ENCODE measurements around the gene TMEM151B.

Gene TMEM151B

DNA sequence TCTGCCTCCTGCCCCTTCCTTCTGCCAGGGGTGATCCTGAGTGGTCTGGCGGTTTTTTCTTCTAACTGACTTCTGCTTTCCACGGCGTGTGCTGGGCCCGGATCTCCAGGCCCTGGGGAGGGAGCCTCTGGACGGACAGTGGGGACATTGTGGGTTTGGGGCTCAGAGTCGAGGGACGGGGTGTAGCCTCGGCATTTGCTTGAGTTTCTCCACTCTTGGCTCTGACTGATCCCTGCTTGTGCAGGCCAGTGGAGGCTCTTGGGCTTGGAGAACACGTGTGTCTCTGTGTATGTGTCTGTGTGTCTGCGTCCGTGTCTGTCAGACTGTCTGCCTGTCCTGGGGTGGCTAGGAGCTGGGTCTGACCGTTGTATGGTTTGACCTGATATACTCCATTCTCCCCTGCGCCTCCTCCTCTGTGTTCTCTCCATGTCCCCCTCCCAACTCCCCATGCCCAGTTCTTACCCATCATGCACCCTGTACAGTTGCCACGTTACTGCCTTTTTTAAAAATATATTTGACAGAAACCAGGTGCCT lies 36.6 kb upstream of the TMEM151B start:
- DNase-seq, result no peak

DNA sequence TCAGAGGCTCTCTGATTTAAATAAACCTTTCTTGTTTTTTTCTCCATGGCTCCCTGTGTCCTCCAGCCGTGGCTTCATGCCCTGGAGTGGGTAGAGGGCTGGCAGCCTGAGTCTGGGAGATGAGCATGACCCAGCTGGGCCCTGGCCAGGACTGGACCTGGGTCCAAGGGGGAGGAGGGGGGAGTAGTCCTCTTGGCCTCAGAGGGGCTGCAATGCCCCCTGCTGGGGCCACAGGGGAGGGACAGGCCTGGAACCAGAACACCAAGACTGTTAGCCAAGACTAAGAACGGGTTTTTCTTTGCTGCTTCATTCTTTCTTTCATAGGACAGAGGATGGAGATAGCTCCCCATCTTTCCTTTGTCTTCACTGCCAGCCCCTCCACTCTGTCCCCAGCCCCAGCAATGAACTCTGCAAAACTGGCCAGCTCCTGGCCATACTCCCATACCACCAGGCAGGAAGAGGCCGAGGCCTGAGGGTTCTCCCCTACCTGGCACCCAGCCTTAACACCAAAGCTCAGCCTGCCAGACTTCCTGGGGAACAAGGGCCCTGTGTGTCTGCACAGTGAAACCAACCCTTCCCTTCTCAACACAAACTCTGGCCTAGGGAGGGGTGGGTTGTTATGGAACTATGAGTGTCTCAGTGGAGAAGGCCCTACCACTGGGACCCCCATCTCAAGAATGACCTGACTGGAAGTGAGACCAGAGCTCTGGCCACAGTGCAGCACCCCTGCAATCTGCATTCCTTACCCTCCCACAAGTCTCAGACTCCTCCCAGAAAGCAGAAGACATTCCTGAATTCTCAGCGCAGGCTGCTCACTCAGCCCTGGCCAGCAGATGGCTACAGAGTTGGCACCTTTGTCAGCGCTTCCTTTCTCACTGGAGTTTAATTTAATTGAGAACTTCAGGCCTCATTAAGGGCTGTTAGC lies 35.9 kb upstream of the TMEM151B start:
- DNase-seq, result no peak

DNA sequence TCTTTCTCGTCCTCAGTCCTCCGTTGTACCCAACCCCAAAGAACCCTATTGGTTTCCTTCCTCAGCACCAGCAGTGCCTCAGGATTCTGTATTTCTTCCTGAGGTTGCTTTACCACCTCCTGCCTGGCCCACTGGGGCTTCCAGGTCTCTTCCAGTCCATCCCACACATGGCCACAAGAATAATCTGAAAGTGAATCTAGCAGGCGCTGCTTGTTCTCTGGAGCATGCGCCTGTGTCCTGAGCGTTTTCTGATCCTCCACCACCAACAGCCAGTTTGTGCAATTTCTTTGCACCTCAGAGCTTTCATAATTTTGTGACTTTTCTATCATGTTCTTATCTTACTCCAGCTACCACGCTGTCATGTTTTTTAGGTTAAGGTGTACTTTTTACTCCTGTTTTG lies 35.0 kb upstream of the TMEM151B start:
- no peak for DNase-seq

DNA sequence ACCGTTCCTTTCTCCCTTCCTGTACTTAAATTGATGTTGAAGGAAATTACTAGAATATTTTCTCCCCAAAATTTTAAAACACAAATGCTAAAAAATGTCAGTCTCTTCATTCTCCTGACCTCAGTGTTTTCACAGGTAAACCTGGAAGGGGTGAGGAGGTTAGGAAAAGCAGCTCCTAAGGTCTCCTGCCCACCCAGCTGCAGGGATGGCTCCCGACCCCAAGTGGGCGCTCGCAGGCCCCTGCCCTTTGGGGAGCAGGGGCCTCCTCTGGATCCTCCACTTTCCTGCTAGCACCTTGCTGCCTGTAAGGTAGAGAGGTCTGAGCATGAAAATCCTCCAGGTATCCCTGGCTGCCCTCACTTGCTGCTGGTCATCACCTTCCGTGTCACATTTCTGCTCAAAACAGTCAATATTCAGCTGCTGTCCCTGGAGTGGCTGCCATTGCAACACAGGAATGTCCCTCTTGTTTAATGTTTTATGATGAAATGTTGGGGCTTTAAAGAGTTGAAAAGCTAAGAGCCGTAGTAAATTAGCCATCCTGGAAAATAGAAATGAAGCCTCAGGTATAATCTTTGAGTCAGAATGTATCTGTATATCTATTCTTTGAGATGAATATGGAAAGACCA lies 34.2 kb upstream of the TMEM151B start:
- DNase-seq, result no peak

DNA sequence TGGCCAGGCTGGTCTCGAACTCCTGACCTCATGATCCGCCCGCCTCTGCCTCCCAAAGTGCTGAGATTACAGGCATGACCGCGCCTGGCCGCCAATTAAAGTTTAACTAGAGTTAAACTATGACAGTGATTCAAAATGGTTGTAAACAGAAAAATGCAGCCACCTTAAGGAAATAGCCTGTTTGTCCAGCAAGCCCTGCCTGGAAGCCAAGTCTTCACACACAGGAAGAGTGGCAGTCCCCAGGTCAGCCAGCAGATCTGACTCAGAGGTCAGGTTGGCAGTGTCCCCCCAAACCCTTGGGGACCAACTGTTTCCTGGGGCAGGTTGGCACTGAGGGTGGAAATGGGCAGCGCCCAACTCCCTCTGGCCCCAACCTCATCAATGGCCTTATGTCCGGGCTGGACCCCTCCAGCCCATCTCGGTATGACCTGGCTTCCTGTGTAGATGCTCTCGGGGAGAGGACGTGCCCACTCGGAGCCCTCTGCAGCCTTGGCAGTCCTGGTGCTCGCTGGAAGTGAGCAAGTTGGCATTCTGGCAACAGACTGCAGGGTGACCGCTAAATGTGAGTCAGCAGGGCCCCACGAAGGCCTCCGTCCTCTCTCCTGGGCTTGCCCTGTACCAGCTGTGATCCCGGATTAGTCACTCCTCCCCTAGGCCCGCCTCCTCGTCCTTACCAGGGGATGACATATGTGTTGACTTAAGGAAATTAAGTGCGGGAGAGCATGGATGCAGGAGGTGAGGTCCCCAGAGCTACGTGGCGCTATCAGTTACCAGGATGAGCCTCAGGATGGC lies 33.0 kb upstream of the TMEM151B start:
- peak; percentile 30 for DNase-seq

DNA sequence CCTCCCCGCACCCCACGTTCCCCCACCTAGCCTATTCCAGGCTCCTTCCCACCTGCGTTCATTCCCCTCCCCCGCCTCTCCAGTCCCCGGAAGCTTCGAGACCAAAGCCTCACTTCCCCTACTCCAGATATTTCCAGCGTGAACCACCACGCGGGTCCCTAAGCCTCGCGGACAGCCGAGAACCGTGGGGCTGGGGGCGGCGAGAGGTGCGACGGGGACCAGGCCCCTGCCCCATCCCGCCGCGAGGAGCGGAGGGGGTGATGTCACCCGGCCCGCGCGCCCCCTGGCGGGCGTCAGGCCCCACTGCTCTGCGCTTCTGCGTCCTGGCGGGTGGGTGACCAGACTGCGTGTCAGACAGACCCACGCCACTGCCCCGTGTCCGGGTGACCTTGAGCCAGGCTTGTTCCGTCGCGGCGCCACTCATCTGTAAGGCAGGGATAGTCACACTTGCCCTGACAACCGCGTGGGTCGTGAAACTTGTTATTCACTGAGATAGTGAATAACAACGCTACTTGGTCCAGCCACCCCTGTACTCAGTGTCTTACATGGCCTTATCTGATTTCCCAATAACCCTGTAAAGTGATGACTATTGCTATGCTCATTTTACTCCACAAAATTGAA lies 32.3 kb upstream of the TMEM151B start:
- peak; percentile 29 for DNase-seq

DNA sequence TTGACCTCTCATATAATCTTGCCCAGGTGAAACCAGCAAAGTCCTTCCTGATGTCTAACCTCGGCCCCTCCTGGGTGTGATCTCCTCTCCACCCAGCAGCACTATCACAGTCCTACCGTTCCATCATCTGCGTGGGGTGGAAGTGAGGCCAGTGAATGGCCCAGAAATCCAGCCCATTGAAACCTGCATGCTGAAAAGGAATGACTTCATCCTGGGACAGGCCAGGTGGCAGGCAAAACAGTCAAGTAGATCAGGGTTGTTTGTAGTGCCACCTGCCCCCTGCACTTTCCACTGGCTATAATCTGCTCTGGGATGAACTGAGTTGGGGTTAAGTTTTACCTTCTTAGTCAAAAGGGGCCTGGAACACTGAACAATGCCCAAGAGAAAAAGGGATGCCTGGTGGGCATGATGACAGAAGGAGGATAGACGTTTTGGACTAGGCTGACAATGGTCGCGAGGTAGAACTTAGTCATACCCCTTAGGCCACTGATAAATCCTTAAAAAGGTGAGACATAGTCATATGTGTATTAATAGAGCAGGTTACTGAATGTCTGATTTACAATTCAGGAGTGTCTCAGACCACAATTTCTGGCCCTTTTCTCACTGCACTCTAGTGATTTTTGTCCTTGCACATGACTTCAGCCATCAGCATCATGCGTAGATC lies 31.4 kb upstream of the TMEM151B start:
- DNase-seq, result no peak

DNA sequence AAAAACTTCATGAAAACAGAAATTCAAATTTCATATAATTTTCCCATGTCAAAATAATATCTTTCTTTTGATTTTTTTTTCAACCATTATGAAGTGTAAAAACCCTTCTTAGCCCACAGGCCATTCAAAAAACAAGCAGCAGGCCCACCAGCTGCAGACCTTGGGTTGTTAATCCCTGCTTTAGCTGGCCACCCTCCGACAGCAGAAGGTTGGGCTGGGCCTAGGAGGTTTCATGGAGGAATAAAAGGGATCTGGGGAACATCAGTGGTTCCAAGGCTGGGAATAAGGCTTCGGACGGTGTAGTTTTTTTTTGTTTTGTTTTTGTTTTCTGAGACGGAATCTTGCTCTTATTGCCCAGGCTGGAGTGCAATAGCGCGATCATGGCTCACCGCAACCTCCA lies 26.9 kb upstream of the TMEM151B start:
- no peak for DNase-seq

DNA sequence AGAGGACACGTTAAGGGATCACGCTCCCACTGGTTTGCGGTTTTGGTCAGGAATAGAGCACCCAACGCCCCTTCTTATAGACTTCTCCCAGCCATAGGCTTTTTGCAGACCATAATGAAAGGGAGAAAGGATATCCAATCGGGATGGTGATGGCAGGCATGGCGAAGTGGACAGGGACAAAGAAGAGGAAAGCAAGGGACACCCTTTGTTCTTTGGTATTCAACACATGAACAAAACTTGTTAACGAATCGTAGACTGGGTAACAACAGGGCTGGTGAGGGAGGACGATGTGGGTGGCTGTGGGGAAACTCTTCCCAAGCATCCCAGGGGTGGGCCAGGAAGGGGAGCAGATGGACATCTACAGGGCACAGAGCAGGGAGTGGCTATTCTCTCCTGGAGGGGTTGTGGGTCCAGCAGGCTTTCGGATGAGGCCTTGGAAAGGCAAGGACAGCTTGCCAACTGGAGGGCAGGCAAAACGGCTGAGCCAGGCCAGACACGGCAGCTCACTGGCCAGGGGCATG lies 24.8 kb upstream of the TMEM151B start:
- no peak for DNase-seq

DNA sequence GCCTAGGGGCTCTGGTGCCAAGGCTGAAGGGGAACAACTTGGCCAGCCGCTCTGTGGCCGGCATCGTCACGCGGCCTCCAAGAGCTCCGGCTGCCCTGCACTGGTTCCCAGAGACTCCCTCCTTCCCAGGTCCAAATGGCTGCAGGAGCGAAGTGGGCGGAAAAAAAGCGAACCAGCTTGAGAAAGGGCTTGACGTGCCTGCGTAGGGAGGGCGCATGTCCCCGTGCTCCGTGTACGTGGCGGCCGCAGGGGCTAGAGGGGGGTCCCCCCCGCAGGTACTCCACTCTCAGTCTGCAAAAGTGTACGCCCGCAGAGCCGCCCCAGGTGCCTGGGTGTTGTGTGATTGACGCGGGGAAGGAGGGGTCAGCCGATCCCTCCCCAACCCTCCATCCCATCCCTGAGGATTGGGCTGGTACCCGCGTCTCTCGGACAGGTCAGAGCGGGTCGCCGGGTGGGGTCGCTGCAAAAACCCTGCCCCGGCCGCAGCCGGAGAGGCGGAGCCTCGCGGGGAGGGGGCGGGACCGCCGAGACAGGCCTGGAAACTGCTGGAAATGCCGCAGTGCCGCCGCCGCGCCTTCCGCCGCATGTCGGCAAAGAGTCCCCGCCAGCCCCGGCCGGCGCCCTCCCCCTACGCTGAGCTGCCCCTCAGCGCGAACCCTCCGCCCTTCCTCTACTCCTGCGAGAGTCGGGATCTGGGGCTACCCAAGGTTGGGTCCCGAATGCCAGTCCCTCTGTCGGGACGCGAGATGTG lies 24.2 kb upstream of the TMEM151B start:
- DNase-seq, result peak; percentile 75

DNA sequence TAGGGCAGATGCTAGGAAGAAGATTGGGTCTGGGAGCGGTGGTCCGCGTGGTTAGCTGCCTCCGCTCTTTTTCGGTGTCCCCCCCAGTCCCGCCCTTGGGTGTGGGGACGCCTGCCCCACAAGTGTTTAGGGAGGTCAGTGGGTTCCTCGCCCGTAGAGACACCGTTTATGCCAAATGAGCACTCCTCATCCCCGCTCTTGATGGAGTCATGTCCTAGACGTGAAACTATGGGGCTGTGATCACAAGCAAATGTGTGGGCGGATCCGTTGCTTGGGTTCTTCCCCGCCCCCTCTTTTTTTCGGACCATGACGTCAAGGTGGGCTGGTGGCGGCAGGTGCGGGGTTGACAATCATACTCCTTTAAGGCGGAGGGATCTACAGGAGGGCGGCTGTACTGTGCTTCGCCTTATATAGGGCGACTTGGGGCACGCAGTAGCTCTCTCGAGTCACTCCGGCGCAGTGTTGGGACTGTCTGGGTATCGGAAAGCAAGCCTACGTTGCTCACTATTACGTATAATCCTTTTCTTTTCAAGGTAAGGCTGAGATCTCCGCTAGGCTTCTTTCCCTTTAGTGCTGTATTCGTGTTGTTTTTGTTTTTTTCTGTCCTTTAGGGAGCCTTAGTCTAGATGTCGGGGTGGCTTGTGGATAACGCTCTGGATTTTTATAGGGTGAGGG lies 23.4 kb upstream of the TMEM151B start, which contains the start of gene HSP90AB1:
HSP90AB1 (plus strand) TSS at position 439 of the 675 bp plus-strand sequence. CDS start 1,529 bp downstream, outside the sequence.
- DNase-seq, result no peak

DNA sequence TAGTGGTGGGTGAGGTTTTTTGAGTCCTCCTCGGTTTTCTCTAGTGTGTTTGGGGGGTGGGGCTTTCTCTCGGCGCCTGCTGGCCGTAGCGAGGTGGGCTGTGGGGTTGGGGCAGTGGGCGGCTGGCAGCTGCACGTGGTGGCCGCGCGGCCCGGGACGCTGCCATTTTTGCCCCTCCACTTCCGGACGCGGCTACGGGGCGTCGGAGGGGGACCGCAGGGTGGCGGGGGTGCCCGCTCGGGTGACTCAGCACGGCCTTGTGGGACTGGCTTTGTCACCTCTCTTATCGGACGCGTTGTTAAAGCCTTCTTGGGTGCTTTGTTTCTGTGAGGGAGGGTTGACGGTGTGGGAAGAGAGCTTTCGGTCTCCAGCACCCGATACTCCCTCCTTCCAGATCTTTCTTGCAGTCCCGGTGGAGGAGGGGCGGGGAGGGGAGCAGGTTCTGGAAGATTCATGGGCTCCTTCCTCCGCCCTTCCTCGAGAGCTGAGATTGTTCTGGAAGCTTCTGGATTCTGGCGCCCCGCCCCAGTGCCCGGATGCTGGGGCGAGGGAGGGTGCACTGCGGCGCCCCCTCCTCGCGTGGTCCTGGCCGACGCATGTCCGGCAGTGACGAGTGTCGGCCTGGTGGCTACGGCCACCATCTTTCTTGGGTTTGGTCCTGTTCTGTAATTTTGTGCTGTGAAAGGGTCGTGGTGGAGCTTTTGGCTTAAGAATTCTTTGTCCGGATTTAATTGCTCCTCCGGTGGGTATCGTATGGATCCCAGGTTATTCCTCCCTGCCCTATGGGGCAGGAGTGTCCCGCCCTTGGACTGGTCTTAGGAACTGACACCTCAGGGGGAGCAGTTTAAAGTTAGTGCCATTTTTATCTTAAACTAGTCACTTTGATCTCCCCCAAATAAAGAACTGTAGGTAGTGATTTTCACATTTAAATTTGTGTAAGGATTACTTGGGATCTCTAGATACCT lies 22.6 kb upstream of the TMEM151B start:
- DNase-seq, result no peak

DNA sequence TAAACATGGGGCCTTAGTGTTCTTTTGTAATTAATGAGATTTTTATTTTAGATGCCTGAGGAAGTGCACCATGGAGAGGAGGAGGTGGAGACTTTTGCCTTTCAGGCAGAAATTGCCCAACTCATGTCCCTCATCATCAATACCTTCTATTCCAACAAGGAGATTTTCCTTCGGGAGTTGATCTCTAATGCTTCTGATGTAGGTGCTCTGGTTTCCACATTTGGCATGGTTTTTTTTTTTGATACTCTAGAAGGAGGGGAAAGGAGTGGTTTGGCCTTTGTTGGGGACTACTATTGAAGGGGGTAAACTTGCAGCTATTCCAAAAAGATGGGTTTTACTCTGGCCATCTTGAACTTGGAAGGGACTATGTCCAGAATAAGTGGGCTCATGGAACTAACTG lies 21.7 kb upstream of the TMEM151B start:
- no peak for DNase-seq

DNA sequence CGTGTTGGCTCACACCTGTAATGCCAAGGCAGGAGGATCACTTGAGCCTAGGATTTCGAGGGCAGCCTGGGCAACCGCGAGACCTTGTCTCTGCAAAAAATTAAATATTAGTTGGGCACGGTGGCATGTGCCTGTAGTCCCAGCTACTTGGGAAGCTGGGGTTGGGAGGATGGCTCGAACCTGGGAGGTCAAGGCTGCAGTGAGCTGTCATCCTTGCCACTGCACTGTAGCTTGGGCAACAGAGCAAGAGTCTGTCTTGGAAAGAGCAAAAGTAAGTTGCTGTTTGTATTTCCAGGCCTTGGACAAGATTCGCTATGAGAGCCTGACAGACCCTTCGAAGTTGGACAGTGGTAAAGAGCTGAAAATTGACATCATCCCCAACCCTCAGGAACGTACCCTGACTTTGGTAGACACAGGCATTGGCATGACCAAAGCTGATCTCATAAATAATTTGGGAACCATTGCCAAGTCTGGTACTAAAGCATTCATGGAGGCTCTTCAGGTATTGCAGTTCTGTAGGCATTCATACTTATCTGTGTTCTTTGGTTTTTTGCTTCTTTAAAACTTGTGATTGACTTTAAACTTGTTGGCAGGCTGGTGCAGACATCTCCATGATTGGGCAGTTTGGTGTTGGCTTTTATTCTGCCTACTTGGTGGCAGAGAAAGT lies 21.0 kb upstream of the TMEM151B start:
- DNase-seq, result no peak

DNA sequence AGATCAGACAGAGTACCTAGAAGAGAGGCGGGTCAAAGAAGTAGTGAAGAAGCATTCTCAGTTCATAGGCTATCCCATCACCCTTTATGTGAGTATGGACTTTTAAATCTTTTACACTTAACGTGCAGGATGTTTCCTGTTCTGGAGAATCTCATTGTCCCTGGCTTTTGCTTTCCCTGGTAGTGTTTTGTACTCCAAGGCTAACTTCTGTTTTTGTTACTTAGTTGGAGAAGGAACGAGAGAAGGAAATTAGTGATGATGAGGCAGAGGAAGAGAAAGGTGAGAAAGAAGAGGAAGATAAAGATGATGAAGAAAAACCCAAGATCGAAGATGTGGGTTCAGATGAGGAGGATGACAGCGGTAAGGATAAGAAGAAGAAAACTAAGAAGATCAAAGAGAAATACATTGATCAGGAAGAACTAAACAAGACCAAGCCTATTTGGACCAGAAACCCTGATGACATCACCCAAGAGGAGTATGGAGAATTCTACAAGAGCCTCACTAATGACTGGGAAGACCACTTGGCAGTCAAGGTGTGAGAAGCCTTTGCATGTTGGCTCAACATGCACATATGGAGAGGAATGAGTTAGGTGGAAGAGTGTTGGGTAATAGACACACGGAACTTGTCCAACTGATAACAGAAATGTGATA lies 20.1 kb upstream of the TMEM151B start:
- DNase-seq, result no peak

DNA sequence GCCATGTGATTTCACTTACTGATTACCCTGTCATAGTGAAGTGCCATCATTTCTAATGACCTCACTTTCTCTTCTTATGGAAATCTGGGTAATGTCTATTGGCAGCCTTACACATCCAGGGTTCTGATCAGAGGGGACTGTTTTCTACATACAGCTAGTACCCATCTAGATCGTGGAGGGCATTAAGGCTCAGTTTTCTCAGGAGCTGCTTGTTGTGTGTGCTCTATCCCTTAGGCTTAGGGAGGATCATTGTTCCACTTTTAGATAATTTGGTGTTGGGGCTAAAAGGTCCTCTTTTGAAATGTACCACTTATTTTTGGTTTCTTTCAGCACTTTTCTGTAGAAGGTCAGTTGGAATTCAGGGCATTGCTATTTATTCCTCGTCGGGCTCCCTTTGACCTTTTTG lies 19.5 kb upstream of the TMEM151B start:
- no peak for DNase-seq

DNA sequence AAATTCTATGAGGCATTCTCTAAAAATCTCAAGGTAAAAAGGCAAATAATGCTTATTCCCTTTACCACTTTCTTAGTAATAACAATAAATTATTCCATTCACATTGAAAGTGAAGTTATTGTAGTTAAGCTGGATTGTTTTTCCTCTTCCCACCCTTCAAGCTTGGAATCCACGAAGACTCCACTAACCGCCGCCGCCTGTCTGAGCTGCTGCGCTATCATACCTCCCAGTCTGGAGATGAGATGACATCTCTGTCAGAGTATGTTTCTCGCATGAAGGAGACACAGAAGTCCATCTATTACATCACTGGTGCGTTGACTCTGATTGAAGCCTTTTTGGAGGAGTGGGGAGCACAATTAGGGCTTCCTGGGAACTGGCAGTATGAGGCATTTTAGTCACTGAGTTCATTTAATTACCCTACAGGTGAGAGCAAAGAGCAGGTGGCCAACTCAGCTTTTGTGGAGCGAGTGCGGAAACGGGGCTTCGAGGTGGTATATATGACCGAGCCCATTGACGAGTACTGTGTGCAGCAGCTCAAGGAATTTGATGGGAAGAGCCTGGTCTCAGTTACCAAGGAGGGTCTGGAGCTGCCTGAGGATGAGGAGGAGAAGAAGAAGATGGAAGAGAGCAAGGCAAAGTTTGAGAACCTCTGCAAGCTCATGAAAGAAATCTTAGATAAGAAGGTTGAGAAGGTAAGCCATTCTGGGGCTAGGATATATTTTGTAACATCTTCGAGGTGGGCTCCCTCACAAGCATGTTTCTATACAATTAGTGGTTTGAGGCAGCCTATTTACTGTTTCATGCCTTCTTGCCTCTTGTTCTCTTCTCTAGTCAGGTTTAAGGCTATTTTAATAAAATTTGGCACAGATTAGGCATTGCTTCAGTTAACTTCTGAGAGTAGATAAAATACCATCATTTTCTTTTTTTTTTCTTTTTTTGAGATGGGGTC lies 18.4 kb upstream of the TMEM151B start:
- no peak for DNase-seq
